LNCAP (cell line): Measurements from ENCODE around the gene GNA12.

Experiments
- CTCF ChIP-seq: fragments of 450-650 bp; IDR thresholded peaks from 2 replicates; pipeline ENCODE4 v1.5.1; 2017; ENCODE audit warnings: mild to moderate bottlenecking

Gene GNA12

DNA sequence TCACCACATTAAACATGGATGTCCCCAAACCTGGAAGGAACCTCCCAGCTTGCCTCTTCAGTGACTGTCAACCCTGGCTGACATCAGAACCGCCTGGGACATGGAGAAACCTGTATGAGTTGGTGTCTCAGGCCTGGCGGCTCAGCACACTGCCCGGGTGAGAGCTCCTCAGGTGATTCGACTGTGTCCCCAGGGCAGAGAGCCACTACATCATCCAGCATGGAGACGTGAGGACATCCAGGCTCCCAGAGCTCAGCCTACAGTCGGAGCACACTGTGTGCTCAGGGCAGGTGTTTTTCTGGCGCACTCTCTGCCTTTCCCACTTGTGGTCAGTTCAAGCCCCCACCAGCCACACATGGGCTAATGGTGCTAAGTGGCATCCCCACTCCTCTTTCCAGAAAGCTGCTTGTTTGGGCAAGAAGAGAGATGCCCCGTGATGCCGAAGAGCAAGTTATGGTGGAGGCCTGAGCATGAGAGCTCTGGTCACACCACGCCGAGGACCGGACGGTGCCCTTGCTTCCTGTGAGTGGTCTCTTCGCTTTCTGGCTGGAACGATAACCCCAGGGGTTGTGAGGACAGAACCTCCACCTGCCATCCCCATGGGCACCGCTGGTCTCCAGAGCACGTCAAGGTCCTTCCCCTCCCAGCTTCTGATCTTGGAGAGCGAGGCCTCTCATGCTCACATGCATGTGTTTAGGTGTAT lies 117.6 kb downstream of the GNA12 start:
- TF ChIP-seq CTCF: no peak

GRCh38 chr7:2725178-2726105 lies 118.7 kb downstream of the GNA12 start:
- TF ChIP-seq CTCF: no peak

- TF ChIP-seq CTCF: no peak
Observed at GRCh38 chr7:2724453-2725177, 119.5 kb downstream of the GNA12 start.

- no peak for TF ChIP-seq CTCF
Observed at GRCh38 chr7:2723138-2723850, 120.8 kb downstream of the GNA12 start.

- TF ChIP-seq CTCF: no peak
Observed at GRCh38 chr7:2722591-2722990, 121.5 kb downstream of the GNA12 start.

GRCh38 chr7:2721842-2722241 lies 122.3 kb downstream of the GNA12 start:
- no peak for TF ChIP-seq CTCF

DNA sequence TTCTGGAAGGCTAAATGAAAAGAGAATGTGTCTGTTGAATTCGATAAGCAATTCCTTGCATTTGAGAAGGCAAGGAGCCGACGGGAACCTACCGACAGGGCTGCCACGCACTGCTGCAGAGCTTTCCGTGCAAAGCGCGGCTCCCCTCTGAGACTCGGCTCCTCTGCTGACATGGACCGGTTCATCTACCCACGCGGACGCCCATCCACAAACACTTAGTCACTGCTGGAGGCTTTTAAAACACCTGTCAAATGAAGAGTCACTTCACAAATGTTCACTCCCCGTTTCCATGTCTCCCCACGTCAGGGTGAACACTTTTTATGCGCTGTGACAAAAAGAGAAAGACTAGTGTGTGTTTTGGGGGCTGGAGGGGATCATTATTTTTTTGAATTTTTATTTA lies 124.1 kb downstream of the GNA12 start:
- TF ChIP-seq CTCF: no peak
